IPS DF 19.7 (cell line): ENCODE data around the gene MRGPRD.

ENCODE experiments used
- DNase-seq: peaks from one replicate; pipeline ENCODE4 v3.0.0-alpha.2; 2013; ENCODE audit warnings: low read depth, low spot score

Gene MRGPRD

GRCh38 chr11:68930991-68931855 is 49.6 kb downstream of the MRGPRD start:
- DNase-seq: no peak
